Nephron progenitor cell (in vitro differentiated cells): ENCODE data around the gene NUP93.

Experiments used
- DNase-seq: peaks from one replicate; pipeline ENCODE4 v3.0.0; 2021
- H3K27ac Mint-ChIP-seq: 2 replicates; pipeline ENCODE4 v1.8.0; 2021; ENCODE audit warnings: mild to moderate bottlenecking, moderate library complexity, mixed read lengths
- H3K27me3 Mint-ChIP-seq: 2 replicates; pipeline ENCODE4 v1.8.0; 2021; ENCODE audit warnings: mild to moderate bottlenecking, low read depth, mixed read lengths; ENCODE audit not compliant: poor library complexity
- H3K36me3 Mint-ChIP-seq: 2 replicates; pipeline ENCODE4 v1.8.0; 2021; ENCODE audit warnings: low read depth, mixed read lengths
- H3K4me1 Mint-ChIP-seq: 2 replicates; pipeline ENCODE4 v1.8.0; 2021; ENCODE audit warnings: mixed read lengths
- H3K4me3 Mint-ChIP-seq: 2 replicates; pipeline ENCODE4 v1.8.0; 2021; ENCODE audit warnings: mild to moderate bottlenecking, moderate library complexity, mixed read lengths
- H3K9me3 Mint-ChIP-seq: 2 replicates; pipeline ENCODE4 v1.8.0; 2021; ENCODE audit warnings: mild to moderate bottlenecking, moderate library complexity, mixed read lengths
- TF ChIP-seq, protein P1 (sequence below): fragments of 200-600 bp; sonication (generic); IDR thresholded peaks from 2 replicates; pipeline ENCODE4 v1.5.0; 2021; ENCODE audit warnings: antibody characterized with exemption

The NUP93 gene

DNA sequence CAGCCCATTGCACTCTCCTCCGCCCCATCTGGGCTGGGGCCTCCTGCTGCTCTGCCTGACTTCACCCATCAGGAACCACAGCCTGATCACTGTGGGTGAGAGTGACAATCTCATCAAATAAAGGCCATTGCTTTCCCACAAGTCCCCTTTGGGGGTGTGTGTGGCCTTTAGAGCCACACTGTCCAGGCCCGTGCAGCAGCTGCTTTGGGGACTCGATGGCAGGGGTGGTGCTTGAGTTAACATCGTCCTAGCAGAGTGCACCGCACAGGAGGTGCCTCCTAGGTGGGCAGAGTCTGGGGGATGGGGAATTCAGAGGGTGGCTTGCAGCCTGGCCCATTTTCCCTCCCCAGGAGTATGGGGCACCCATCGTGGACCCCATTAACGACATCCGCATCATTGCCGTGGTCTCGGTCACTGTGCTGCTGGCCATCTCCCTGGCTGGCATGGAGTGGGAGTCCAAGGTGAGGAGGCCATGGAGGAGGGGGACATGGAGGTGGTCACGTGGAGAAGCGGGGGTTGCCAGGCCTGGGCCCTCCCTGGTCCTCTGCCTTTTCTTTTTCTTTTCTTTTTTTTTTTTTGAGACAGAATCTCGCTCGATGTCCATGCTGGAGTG lies 140.5 kb downstream of the NUP93 start:
- Mint-ChIP-seq H3K4me1 (peaks cover 15% of the 10 kb centered on the region), H3K27ac (no peak overlapping the region), H3K27me3 (peaks cover 5% of the 10 kb centered on the region), H3K9me3 (no peaks in the 10 kb centered on the region), H3K4me3 (no peak overlapping the region), H3K36me3 (no peaks in the 10 kb centered on the region)
- TF ChIP-seq, protein P1, sequence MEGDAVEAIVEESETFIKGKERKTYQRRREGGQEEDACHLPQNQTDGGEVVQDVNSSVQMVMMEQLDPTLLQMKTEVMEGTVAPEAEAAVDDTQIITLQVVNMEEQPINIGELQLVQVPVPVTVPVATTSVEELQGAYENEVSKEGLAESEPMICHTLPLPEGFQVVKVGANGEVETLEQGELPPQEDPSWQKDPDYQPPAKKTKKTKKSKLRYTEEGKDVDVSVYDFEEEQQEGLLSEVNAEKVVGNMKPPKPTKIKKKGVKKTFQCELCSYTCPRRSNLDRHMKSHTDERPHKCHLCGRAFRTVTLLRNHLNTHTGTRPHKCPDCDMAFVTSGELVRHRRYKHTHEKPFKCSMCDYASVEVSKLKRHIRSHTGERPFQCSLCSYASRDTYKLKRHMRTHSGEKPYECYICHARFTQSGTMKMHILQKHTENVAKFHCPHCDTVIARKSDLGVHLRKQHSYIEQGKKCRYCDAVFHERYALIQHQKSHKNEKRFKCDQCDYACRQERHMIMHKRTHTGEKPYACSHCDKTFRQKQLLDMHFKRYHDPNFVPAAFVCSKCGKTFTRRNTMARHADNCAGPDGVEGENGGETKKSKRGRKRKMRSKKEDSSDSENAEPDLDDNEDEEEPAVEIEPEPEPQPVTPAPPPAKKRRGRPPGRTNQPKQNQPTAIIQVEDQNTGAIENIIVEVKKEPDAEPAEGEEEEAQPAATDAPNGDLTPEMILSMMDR, result no peak
- DNase-seq, result no peak

DNA sequence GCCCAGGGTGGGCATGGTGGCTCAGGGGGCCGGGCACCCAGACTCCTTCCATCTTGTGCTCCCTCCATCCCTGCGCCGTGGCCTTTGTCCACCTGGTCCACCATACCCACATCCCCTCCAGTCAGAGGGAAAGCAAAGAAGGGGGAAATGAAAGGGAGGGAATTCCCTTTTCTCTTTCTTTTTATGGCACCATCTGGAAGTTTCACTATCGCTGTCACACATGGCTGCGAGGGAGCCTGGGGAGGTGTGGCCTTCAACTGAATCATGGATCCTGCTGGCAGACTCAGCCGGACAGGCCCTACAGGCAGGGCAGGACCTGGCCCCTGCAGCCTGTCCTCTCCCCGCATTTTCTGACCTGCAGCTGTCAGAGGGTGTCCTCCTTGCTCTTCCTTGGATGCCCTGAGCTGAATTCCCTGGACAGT lies 141.3 kb downstream of the NUP93 start:
- Mint-ChIP-seq H3K4me3 (no peak overlapping the region), H3K9me3 (no peaks in the 10 kb centered on the region), H3K27me3 (peaks cover 5% of the 10 kb centered on the region), H3K4me1 (peaks cover 15% of the 10 kb centered on the region), H3K27ac (peak overlapping the region; percentile 87), H3K36me3 (no peaks in the 10 kb centered on the region)
- no peak for DNase-seq
- TF ChIP-seq, protein P1, result no peak

DNA sequence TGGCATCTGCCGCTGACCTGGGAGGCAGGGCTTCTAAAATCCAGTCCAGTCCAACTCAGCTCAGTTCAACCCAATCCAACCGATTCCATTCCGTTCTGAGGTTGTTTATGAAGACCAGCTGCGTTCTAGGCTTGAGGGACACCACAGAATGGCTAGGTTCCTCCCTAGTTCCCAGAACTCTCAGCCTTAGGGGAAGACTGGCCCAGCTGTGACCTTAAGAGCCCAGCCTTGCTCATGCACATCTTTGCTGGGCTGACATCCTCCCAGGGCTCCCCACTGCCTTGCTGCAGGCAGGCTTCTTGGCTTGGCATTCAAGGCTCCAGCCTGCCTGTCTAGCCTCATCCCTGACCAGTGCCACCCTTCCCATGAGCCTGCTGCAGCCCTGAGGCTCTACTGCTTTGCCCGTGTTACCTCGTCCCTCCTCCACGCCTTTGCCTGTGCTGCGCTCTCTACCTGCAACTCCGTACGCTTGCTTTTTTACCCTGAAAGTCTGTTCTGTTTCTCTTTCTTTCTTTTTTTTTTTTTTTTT lies 143.0 kb downstream of the NUP93 start:
- Mint-ChIP-seq H3K9me3 (no peaks in the 10 kb centered on the region), H3K27ac (no peak overlapping the region)

DNA sequence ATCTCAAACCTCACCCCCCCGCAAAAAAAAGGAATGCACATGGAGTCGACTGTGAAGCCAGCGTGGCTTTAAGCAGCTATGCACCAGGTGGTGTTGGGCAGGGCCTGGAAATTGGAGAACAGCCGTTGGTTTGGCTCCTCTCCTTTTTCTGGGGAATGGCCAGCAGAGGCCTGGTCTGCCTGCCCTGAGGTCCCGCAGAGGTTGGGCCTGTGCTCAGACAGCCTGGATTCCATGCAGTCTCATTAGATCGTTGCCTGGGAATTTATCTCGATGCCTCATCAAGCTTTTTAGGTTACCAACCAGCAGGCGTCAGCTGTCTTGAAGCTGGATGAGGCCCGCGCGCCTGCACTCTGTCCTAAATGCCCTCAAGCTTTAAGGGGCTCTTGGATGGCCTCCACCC lies 144.9 kb downstream of the NUP93 start:
- no peak for DNase-seq
- TF ChIP-seq, protein P1, result no peak
- Mint-ChIP-seq H3K9me3 (no peaks in the 10 kb centered on the region), H3K27ac (no peak overlapping the region), H3K36me3 (no peaks in the 10 kb centered on the region), H3K27me3 (peaks cover 5% of the 10 kb centered on the region), H3K4me3 (no peak overlapping the region), H3K4me1 (peaks cover 8% of the 10 kb centered on the region)

More for the DNA sequence above, 143.0 kb downstream of the NUP93 start:
- DNase-seq, result no peak
- Mint-ChIP-seq H3K4me1 (peaks cover 8% of the 10 kb centered on the region), H3K36me3 (no peaks in the 10 kb centered on the region), H3K27me3 (peaks cover 5% of the 10 kb centered on the region), H3K4me3 (no peak overlapping the region)
- TF ChIP-seq, protein P1, result no peak

DNA sequence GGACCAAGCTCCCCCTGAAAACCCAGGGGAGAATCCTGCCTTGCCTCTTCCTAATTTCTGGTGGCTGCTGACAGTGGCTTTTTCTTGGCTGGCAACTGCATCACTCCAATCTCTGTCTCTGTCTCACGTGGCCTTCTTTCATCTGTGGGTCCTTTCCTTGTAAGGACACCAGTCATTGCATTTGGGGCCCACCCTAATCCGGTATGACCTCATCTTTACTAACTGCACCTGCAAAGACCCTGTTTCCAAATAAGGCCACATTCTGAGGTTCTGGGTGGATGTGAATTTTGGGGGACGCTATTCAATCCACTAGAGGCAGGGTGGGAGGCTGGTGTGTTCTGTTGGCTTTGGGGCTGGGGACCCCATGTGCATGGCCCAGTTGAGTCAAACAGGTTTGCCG lies 146.1 kb downstream of the NUP93 start:
- Mint-ChIP-seq H3K4me1 (peaks cover 6% of the 10 kb centered on the region), H3K36me3 (no peaks in the 10 kb centered on the region), H3K4me3 (no peak overlapping the region), H3K27ac (peak overlapping the region; percentile 73), H3K27me3 (peaks cover 7% of the 10 kb centered on the region), H3K9me3 (no peaks in the 10 kb centered on the region)
- TF ChIP-seq, protein P1, result no peak
- no peak for DNase-seq
